OCI-LY1 (cell line): ENCODE results near the gene SLC1A4.

Experiments used
- H2AFZ ChIP-seq: fragments of 200-600 bp; sonication (generic), shearing (Covaris generic); 2 replicates; pipeline ENCODE4 v1.6.0; 2014; ENCODE audit warnings: antibody characterized with exemption, mild to moderate bottlenecking, low read length
- H3F3A ChIP-seq: fragments of 200-600 bp; sonication (generic), shearing (Covaris generic); 2 replicates; pipeline ENCODE4 v1.6.0; 2014; ENCODE audit warnings: mild to moderate bottlenecking, antibody characterized with exemption, low read length, moderate library complexity; ENCODE audit not compliant: insufficient read depth
- H3K27ac ChIP-seq: fragments of 200-600 bp; sonication (generic); 2 replicates; pipeline ENCODE4 v1.5.1; 2014; ENCODE audit warnings: low read length, mixed run types, mild to moderate bottlenecking, low read depth; ENCODE audit not compliant: poor library complexity, severe bottlenecking
- H3K27me3 ChIP-seq: fragments of 200-600 bp; sonication (generic); 2 replicates; pipeline ENCODE4 v1.6.0; 2014; ENCODE audit warnings: antibody characterized with exemption, mild to moderate bottlenecking, low read length, moderate library complexity; ENCODE audit not compliant: insufficient read depth
- H3K36me3 ChIP-seq: fragments of 200-600 bp; sonication (generic); 2 replicates; pipeline ENCODE4 v1.6.1; 2014; ENCODE audit warnings: mild to moderate bottlenecking, antibody characterized with exemption, low read length, moderate library complexity, mixed read lengths; ENCODE audit not compliant: insufficient read depth
- H3K4me1 ChIP-seq: fragments of 200-600 bp; sonication (generic); 2 replicates; pipeline ENCODE4 v1.5.1; 2014; ENCODE audit warnings: mild to moderate bottlenecking, low read length, moderate library complexity; ENCODE audit not compliant: insufficient read depth, severe bottlenecking
- H3K4me2 ChIP-seq: fragments of 200-600 bp; sonication (generic), shearing (Covaris generic); 2 replicates; pipeline ENCODE4 v1.6.1; 2014; ENCODE audit warnings: low read length
- H3K4me3 ChIP-seq: fragments of 200-600 bp; sonication (generic); 2 replicates; pipeline ENCODE4 v1.5.1; 2014; ENCODE audit warnings: low read length, low read depth, mild to moderate bottlenecking, mixed read lengths; ENCODE audit not compliant: poor library complexity, severe bottlenecking
- H3K79me2 ChIP-seq: fragments of 200-600 bp; shearing (Covaris generic); 2 replicates; pipeline ENCODE4 v1.6.1; 2016; ENCODE audit warnings: mixed run types, low read length, mixed read lengths; ENCODE audit not compliant: insufficient read depth
- H3K9ac ChIP-seq: fragments of 200-600 bp; sonication (generic), shearing (Covaris generic); 2 replicates; pipeline ENCODE4 v1.6.1; 2014; ENCODE audit warnings: mild to moderate bottlenecking, low read length, mixed read lengths
- H3K9me2 ChIP-seq: fragments of 200-600 bp; sonication (generic), shearing (Covaris generic); 2 replicates; pipeline ENCODE4 v1.6.1; 2014; ENCODE audit warnings: low read depth, mild to moderate bottlenecking, low read length, mixed read lengths
- H3K9me3 ChIP-seq: fragments of 200-600 bp; shearing (Covaris generic); 2 replicates; pipeline ENCODE4 v1.6.1; 2014; ENCODE audit warnings: low read length, mixed read lengths
- H4K20me1 ChIP-seq: fragments of 200-600 bp; sonication (generic), shearing (Covaris generic); 2 replicates; pipeline ENCODE4 v1.6.0; 2016; ENCODE audit warnings: mild to moderate bottlenecking, low read length; ENCODE audit not compliant: insufficient read depth
- CTCF ChIP-seq: fragments of 200-600 bp; sonication (generic), shearing (Covaris generic); IDR thresholded peaks from 2 replicates; pipeline ENCODE4 v1.5.1; 2017; ENCODE audit warnings: mild to moderate bottlenecking, antibody characterized with exemption, low read length, moderate library complexity, mixed read lengths
- EZH2 ChIP-seq: fragments of 200-600 bp; sonication (generic), shearing (Covaris generic); IDR thresholded peaks from 2 replicates; pipeline ENCODE4 v1.8.0; 2017; ENCODE audit warnings: borderline replicate concordance, mixed run types, mild to moderate bottlenecking, antibody characterized with exemption, low read length, moderate library complexity, mixed read lengths

SLC1A4 gene

DNA sequence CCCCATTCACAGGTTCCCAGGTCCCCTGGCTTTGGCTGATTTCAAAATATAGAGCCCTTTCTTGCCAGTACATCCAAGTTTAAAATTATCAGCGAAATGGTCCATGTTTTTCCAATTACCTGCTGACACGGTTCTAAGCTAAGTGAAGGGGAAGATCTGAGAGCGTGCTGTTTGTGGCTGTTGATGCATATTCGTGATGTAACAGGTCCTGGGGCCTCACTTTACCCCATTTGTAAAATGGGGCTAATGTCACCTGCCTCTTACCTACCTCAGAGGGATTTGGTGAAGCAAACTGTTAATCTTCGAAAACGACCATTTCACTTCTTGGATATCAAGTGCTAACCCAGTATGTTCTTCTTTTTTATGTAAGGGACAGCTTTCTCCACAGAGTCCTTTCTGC is 33.0 kb downstream of the SLC1A4 start:
- Histone ChIP-seq H3K4me1 (peaks cover 36% of the 10 kb centered on the region), H3K27ac (no peak overlapping the region), H3K9me3 (no peaks in the 10 kb centered on the region), H3K27me3 (no peaks in the 10 kb centered on the region), H3K79me2 (no peaks in the 10 kb centered on the region), H3K9ac (no peak overlapping the region), H4K20me1 (no peaks in the 10 kb centered on the region), H3K4me2 (no peak overlapping the region), H3F3A (no peaks in the 10 kb centered on the region), H2AFZ (no peak overlapping the region), H3K4me3 (no peak overlapping the region), H3K36me3 (peaks cover 70% of the 10 kb centered on the region), H3K9me2 (no peaks in the 10 kb centered on the region)
- no peak for TF ChIP-seq CTCF
- TF ChIP-seq EZH2, result no peak

GRCh38 chr2:65023742-65024141 is 34.5 kb downstream of the SLC1A4 start:
- peaks cover 57% of the 10 kb centered on the region for H3K36me3 ChIP-seq
- H3K4me1 ChIP-seq, result peaks cover 44% of the 10 kb centered on the region
- no peaks in the 10 kb centered on the region for H4K20me1 ChIP-seq
- H3K9ac ChIP-seq, result no peak overlapping the region
- H3K79me2 ChIP-seq, result no peaks in the 10 kb centered on the region
- TF ChIP-seq CTCF (no peak), EZH2 (no peak)
- H3K27ac ChIP-seq, result peak overlapping the region; percentile 59
- no peak overlapping the region for H3K4me3 ChIP-seq
- no peaks in the 10 kb centered on the region for H3K9me3 ChIP-seq
- no peaks in the 10 kb centered on the region for H3K9me2 ChIP-seq
- no peaks in the 10 kb centered on the region for H3F3A ChIP-seq
- H3K27me3 ChIP-seq, result no peaks in the 10 kb centered on the region
- no peak overlapping the region for H3K4me2 ChIP-seq
- no peak overlapping the region for H2AFZ ChIP-seq

GRCh38 chr2:65024149-65024829 is 35.1 kb downstream of the SLC1A4 start:
- H3K4me2 ChIP-seq, result no peak overlapping the region
- H3K9ac ChIP-seq, result no peak overlapping the region

More at GRCh38 chr2:65024149-65024829, 35.1 kb downstream of the SLC1A4 start:
- Histone ChIP-seq H3K27ac (peak overlapping the region; percentile 59), H4K20me1 (no peaks in the 10 kb centered on the region), H3K4me1 (peaks cover 47% of the 10 kb centered on the region), H3K4me3 (no peak overlapping the region), H3K27me3 (no peaks in the 10 kb centered on the region), H3F3A (no peaks in the 10 kb centered on the region), H3K79me2 (no peaks in the 10 kb centered on the region), H2AFZ (no peak overlapping the region), H3K9me2 (no peaks in the 10 kb centered on the region), H3K36me3 (peaks cover 52% of the 10 kb centered on the region), H3K9me3 (no peaks in the 10 kb centered on the region)
- TF ChIP-seq CTCF (no peak), EZH2 (no peak)
